ENCODE results near the gene CCDC152.

DNA sequence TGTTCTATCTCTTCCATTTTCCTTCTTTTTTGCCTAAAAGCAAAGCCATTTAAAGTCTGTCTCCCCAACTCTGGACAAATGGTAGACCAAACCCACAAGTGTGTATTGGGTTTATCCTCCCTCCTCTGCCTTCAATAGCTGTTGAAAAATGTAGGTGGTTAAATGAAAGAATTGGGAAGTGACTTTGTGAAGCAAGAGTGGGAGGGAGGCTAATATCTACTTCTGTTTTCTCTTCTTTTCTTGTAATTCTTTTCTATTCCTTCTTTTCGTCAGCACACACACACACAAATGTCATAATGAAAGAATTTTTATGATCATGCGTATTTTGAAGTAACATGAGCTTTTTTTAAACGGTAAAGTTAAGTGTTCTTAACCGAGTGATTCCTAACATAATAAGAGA, 3.8 kb downstream of the CCDC152 start:
- TF ChIP-seq, protein P1, sequence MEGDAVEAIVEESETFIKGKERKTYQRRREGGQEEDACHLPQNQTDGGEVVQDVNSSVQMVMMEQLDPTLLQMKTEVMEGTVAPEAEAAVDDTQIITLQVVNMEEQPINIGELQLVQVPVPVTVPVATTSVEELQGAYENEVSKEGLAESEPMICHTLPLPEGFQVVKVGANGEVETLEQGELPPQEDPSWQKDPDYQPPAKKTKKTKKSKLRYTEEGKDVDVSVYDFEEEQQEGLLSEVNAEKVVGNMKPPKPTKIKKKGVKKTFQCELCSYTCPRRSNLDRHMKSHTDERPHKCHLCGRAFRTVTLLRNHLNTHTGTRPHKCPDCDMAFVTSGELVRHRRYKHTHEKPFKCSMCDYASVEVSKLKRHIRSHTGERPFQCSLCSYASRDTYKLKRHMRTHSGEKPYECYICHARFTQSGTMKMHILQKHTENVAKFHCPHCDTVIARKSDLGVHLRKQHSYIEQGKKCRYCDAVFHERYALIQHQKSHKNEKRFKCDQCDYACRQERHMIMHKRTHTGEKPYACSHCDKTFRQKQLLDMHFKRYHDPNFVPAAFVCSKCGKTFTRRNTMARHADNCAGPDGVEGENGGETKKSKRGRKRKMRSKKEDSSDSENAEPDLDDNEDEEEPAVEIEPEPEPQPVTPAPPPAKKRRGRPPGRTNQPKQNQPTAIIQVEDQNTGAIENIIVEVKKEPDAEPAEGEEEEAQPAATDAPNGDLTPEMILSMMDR (IDR thresholded peaks at IDR 0.05 in 4 of 5, conservative IDR thresholded peaks at IDR 0.05 in 1 of 5) = no peak
- TF ChIP-seq POLR2A (IDR thresholded peaks at IDR 0.05) = no peak

Data from gastrocnemius medialis (tissue), 4 donors.